Measurements from ENCODE around the gene TOM1.

GRCh38 chr22:35322893-35323292, 23.2 kb downstream of the TOM1 start:
- TF ChIP-seq TAF1 (IDR thresholded peaks at IDR 0.05; ENCODE audit: borderline replicate concordance, insufficient read depth, low read length) (no peak), POLR2AphosphoS5 (IDR thresholded peaks at IDR 0.05; ENCODE audit: low read depth, low read length) (no peak), REST (IDR thresholded peaks at IDR 0.05; ENCODE audit: insufficient read depth in 1 of 2, low read depth in 2 of 2, low read length in 2 of 2) (no peak), SIN3A (IDR thresholded peaks at IDR 0.05; ENCODE audit: borderline replicate concordance, insufficient read depth, low read length) (no peak), FOXP2 (optimal IDR thresholded peaks at IDR 0.05; ENCODE audit: borderline replicate concordance, extremely low read depth, extremely low read length, insufficient read depth) (no peak)

Data from PFSK-1 (cell line).